ENCODE results near the gene OSBP2.

OSBP2 gene

DNA sequence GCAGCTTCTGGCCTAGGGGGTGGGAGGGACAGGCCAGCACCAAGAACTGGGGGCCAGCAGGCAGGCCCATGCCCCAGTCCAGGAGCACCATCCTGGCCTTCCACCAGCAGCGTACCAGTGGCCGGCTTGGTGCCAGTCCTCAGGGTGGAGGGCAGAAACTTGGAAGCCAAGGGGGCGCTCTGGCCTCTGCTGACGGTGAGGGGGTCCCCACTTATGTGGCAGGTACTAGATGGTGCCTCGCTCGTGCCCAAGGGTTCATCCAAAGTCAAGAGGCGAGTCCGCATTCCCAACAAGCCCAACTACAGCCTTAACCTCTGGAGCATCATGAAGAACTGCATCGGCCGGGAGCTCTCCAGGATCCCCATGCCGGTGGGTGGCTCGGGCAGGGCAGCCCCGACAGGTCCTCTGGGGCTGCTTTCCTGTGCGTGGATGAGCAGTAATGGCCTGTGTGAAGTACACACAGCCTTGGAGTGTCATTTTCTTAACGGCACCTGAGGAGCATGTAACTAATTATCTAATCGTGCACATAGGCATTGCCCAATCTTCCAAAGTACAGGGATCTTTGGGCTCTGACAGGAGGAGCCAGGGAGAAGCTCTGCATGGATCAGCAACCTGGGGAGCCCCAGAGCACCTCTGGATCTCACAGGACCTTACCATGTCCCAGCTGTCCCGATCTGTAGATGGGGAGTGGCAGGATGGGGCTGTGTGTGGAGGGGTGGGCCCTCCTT lies 194.8 kb downstream of the OSBP2 start:
- no peak for ATAC-seq
- TF ChIP-seq, protein P1, sequence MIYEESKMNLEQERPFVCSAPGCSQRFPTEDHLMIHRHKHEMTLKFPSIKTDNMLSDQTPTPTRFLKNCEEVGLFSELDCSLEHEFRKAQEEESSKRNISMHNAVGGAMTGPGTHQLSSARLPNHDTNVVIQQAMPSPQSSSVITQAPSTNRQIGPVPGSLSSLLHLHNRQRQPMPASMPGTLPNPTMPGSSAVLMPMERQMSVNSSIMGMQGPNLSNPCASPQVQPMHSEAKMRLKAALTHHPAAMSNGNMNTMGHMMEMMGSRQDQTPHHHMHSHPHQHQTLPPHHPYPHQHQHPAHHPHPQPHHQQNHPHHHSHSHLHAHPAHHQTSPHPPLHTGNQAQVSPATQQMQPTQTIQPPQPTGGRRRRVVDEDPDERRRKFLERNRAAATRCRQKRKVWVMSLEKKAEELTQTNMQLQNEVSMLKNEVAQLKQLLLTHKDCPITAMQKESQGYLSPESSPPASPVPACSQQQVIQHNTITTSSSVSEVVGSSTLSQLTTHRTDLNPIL (CRISPR knock-in tag; IDR thresholded peaks at IDR 0.05; ENCODE audit: low read depth): no peak
- TF ChIP-seq RARB (CRISPR knock-in tag; IDR thresholded peaks at IDR 0.05) (no peak), ZFP3 (CRISPR knock-in tag; IDR thresholded peaks at IDR 0.05) (no peak), CSDC2 (CRISPR knock-in tag; IDR thresholded peaks at IDR 0.05) (no peak), BACH2 (CRISPR knock-in tag; IDR thresholded peaks at IDR 0.05; ENCODE audit: borderline replicate concordance) (no peak)

DNA sequence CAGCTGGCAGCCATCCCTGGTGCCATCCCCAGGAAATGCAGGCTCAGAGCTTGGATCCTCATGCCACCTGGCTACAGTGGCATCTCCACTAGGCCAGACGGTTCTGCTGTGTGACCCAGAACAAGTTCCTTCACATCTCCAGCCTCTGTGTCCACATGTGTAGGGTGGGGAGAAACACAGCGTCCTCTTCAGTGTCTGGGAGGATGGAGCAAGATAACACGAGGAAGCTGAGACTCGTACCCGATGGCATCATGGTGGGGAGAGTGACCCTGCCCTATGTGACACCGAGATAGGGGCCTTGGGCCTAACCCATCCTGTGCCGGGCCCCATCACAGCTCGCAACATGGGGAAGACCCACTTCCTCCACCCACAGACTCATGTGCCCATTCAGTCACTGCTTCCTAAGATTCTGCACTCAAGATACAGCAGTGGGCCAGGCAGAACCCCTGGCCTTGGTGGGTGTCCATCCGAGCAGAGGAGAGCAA lies 195.4 kb downstream of the OSBP2 start:
- ATAC-seq: no peak
- TF ChIP-seq BACH2 (CRISPR knock-in tag; IDR thresholded peaks at IDR 0.05; ENCODE audit: borderline replicate concordance) (no peak), CSDC2 (CRISPR knock-in tag; IDR thresholded peaks at IDR 0.05) (no peak), ZFP3 (CRISPR knock-in tag; IDR thresholded peaks at IDR 0.05) (no peak)

DNA sequence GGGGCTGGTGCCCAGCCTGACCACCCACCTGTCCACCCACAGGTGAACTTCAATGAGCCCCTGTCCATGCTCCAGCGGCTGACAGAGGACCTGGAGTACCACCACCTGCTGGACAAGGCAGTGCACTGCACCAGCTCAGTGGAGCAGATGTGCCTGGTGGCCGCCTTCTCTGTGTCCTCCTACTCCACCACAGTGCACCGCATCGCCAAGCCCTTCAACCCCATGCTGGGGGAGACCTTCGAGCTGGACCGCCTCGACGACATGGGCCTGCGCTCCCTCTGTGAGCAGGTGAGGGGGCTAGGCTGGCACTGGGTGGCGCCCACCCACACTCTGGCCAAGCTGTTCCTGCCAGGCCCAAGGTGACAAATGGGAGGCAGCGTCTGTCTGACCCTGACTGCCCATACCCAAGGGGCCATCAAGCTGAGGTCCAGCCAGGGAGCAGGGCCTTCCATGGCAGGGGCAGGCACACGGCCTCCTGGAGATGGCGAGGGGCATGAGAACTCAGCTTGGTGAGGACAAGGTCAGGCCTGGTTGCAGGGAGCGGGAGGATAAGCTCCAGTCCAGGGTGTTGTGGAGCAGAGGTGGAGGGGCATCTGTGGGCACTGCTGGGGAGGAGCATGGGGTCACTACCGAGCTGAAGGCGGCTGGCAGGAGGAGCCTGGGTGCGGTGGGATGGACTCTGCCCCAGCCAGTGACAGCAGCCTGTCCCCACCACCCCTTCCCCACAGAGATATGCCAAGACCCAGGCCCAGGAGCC lies 196.2 kb downstream of the OSBP2 start:
- TF ChIP-seq ZNF8 (CRISPR knock-in tag; IDR thresholded peaks at IDR 0.05) (no peak), GLIS3 (CRISPR knock-in tag; IDR thresholded peaks at IDR 0.05) (no peak), OSR1 (CRISPR knock-in tag; IDR thresholded peaks at IDR 0.05) (no peak), PPARA (CRISPR knock-in tag; IDR thresholded peaks at IDR 0.05; ENCODE audit: borderline replicate concordance) (no peak), ARNTL (CRISPR knock-in tag; IDR thresholded peaks at IDR 0.05; ENCODE audit: borderline replicate concordance, low read depth) (no peak), ZFP3 (CRISPR knock-in tag; IDR thresholded peaks at IDR 0.05) (no peak), RARB (CRISPR knock-in tag; IDR thresholded peaks at IDR 0.05) (no peak), ESRRG (CRISPR knock-in tag; IDR thresholded peaks at IDR 0.05) (no peak), TCF4 (CRISPR knock-in tag; IDR thresholded peaks at IDR 0.05; ENCODE audit: borderline replicate concordance) (no peak)
- TF ChIP-seq, protein P2, sequence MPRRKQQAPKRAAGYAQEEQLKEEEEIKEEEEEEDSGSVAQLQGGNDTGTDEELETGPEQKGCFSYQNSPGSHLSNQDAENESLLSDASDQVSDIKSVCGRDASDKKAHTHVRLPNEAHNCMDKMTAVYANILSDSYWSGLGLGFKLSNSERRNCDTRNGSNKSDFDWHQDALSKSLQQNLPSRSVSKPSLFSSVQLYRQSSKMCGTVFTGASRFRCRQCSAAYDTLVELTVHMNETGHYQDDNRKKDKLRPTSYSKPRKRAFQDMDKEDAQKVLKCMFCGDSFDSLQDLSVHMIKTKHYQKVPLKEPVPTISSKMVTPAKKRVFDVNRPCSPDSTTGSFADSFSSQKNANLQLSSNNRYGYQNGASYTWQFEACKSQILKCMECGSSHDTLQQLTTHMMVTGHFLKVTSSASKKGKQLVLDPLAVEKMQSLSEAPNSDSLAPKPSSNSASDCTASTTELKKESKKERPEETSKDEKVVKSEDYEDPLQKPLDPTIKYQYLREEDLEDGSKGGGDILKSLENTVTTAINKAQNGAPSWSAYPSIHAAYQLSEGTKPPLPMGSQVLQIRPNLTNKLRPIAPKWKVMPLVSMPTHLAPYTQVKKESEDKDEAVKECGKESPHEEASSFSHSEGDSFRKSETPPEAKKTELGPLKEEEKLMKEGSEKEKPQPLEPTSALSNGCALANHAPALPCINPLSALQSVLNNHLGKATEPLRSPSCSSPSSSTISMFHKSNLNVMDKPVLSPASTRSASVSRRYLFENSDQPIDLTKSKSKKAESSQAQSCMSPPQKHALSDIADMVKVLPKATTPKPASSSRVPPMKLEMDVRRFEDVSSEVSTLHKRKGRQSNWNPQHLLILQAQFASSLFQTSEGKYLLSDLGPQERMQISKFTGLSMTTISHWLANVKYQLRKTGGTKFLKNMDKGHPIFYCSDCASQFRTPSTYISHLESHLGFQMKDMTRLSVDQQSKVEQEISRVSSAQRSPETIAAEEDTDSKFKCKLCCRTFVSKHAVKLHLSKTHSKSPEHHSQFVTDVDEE (CRISPR knock-in tag; IDR thresholded peaks at IDR 0.05): no peak
- TF ChIP-seq, protein P3, sequence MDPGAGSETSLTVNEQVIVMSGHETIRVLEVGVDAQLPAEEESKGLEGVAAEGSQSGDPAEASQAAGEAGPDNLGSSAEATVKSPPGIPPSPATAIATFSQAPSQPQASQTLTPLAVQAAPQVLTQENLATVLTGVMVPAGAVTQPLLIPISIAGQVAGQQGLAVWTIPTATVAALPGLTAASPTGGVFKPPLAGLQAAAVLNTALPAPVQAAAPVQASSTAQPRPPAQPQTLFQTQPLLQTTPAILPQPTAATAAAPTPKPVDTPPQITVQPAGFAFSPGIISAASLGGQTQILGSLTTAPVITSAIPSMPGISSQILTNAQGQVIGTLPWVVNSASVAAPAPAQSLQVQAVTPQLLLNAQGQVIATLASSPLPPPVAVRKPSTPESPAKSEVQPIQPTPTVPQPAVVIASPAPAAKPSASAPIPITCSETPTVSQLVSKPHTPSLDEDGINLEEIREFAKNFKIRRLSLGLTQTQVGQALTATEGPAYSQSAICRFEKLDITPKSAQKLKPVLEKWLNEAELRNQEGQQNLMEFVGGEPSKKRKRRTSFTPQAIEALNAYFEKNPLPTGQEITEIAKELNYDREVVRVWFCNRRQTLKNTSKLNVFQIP (CRISPR knock-in tag; IDR thresholded peaks at IDR 0.05; ENCODE audit: borderline replicate concordance, low read depth): no peak
- TF ChIP-seq, protein P4, sequence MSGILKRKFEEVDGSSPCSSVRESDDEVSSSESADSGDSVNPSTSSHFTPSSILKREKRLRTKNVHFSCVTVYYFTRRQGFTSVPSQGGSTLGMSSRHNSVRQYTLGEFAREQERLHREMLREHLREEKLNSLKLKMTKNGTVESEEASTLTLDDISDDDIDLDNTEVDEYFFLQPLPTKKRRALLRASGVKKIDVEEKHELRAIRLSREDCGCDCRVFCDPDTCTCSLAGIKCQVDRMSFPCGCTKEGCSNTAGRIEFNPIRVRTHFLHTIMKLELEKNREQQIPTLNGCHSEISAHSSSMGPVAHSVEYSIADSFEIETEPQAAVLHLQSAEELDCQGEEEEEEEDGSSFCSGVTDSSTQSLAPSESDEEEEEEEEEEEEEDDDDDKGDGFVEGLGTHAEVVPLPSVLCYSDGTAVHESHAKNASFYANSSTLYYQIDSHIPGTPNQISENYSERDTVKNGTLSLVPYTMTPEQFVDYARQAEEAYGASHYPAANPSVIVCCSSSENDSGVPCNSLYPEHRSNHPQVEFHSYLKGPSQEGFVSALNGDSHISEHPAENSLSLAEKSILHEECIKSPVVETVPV (CRISPR knock-in tag; IDR thresholded peaks at IDR 0.05): no peak

DNA sequence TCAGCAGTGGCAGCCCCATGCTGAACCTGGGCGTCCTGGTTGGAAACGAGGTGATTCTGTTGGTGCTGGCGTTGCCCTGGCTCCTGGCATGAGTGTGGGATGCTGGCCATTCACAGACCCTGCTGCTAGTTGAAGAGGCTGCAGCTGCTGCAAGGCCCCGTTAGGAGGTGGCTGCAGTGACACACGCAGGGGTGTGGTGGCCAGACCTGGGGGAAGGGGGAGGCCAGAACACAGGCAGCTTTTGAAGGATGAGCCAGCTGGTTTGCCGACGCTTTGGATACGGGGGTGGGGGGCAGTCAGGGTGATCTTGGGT lies 196.7 kb downstream of the OSBP2 start:
- TF ChIP-seq BACH2 (CRISPR knock-in tag; IDR thresholded peaks at IDR 0.05; ENCODE audit: borderline replicate concordance) (no peak), ZFP30 (CRISPR knock-in tag; IDR thresholded peaks at IDR 0.05) (no peak), ZNF70 (CRISPR knock-in tag; IDR thresholded peaks at IDR 0.05) (no peak), ZFP3 (CRISPR knock-in tag; IDR thresholded peaks at IDR 0.05) (no peak), OSR1 (CRISPR knock-in tag; IDR thresholded peaks at IDR 0.05) (no peak), SNAI2 (CRISPR knock-in tag; IDR thresholded peaks at IDR 0.05) (no peak), RARB (CRISPR knock-in tag; IDR thresholded peaks at IDR 0.05) (no peak), ISL1 (CRISPR knock-in tag; IDR thresholded peaks at IDR 0.05) (no peak), GLIS3 (CRISPR knock-in tag; IDR thresholded peaks at IDR 0.05) (no peak), TCF4 (CRISPR knock-in tag; IDR thresholded peaks at IDR 0.05; ENCODE audit: borderline replicate concordance) (no peak), TOX (CRISPR knock-in tag; IDR thresholded peaks at IDR 0.05; ENCODE audit: borderline replicate concordance) (no peak)
- TF ChIP-seq, protein P2 (CRISPR knock-in tag; IDR thresholded peaks at IDR 0.05): no peak
- TF ChIP-seq, protein P1 (CRISPR knock-in tag; IDR thresholded peaks at IDR 0.05; ENCODE audit: low read depth): no peak
- TF ChIP-seq, protein P3 (CRISPR knock-in tag; IDR thresholded peaks at IDR 0.05; ENCODE audit: borderline replicate concordance, low read depth): no peak
- ATAC-seq: no peak

More for the DNA sequence above, 196.2 kb downstream of the OSBP2 start:
- ATAC-seq: peak; percentile 90

Measured in SK-N-SH treated with all-trans-retinoic acid at 6 μM for 48 hours (cell line).